D721Med (cell line): ENCODE data around the gene PXDC1.
"Not testable (repeated sequence)": the region's sequence is repeated elsewhere in the genome, so short reads cannot be mapped to it uniquely, and the experiment has no call there.

ENCODE experiments used
- DNase-seq: peaks from one replicate; pipeline ENCODE4 v3.0.0; 2011; ENCODE audit warnings: low spot score; ENCODE audit not compliant: insufficient read length
- FAIRE-seq: peaks from 2 replicates; lab custom pipeline; 2011; peaks lifted over from hg19 to GRCh38; lab: Jason Lieb, UNC
- TF ChIP-seq, protein P1 (sequence below): IDR thresholded peaks from 2 replicates; pipeline ENCODE4 v1.5.1; 2012; ENCODE audit warnings: mild to moderate bottlenecking, control low read depth; ENCODE audit not compliant: insufficient read depth; ENCODE audit errors: missing control alignments

Gene PXDC1

DNA sequence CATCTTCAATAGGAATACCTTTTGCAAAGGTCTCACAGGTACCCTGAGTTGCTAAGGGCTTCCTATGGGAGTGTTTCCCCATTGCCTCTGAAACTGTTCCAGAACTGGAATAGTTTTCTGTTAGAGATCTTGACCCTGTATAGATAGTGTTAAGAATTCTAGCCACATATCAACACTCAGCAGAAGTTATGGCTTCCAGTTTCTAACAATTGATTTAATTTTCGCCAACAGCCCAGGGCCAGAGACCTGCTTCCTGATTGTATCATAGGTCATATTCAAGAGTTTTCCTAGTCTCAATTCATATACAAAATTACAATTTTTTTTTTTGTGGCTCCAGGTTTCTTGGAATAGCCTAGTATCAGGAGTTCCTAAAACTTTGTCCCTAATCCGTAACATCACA, 61.0 kb downstream of the PXDC1 start:
- DNase-seq (no peak), FAIRE-seq (no peak)
- TF ChIP-seq, protein P1, sequence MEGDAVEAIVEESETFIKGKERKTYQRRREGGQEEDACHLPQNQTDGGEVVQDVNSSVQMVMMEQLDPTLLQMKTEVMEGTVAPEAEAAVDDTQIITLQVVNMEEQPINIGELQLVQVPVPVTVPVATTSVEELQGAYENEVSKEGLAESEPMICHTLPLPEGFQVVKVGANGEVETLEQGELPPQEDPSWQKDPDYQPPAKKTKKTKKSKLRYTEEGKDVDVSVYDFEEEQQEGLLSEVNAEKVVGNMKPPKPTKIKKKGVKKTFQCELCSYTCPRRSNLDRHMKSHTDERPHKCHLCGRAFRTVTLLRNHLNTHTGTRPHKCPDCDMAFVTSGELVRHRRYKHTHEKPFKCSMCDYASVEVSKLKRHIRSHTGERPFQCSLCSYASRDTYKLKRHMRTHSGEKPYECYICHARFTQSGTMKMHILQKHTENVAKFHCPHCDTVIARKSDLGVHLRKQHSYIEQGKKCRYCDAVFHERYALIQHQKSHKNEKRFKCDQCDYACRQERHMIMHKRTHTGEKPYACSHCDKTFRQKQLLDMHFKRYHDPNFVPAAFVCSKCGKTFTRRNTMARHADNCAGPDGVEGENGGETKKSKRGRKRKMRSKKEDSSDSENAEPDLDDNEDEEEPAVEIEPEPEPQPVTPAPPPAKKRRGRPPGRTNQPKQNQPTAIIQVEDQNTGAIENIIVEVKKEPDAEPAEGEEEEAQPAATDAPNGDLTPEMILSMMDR = no peak

DNA sequence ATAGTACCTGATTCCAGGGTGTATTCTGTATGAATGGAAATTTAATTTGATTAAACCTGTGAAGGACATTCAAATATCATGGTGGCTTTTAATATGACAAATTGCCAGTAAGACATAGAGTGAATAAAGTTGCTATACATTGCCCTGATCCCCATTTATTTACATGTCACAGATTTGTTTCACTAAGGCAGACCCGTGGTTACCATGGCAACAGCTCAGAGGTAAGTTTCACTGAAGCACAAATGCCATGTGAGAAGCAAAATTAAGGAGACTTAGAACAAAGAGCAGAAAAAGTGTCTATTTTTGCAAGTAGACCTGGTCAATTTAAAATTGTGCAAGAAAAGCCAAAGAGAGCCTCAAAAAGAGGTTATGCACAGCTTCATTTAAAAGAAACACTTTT, 63.7 kb downstream of the PXDC1 start:
- TF ChIP-seq, protein P1 = no peak
- FAIRE-seq (no peak), DNase-seq (no peak)

DNA sequence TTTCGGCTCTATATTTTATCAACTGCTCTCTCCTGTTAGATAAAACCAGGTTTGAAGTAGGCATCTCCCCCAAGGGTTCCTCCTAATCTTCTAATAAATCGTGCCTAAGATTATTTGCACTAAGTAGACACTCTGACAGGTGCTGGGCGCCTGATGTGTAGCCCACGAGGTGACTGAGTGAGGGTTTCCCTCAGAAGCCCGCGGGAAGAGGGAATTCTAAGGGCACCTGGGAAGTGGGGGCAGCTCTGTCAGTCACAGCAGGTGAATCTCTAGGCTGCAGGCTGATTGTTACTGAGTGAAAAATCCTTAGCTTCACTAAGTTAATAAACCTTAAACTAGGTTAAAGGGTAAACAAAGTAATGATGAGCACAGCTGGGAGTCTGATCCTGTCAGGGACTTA, 68.2 kb downstream of the PXDC1 start:
- FAIRE-seq (no peak), DNase-seq (no peak)
- TF ChIP-seq, protein P1 = no peak

DNA sequence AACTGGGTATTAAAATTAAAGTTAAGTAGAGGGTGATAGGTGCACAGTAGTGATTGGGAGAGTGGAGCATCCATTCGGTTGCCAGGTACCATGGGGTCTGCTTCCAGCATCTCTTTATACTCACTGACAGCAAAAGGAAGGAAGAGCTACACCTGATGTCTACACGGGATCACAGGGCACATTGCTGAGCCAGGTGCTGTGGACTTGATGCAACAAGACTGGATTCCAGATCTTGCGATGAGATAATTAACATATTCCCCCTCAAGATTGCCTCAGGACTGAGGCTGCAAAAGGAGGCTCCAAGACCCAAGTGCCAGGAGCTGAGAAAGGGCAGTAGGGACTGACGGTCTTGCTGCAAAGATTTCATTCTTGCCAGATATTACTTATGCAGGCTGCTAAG, 72.6 kb downstream of the PXDC1 start:
- no peak for DNase-seq
- TF ChIP-seq, protein P1 = no peak
- no peak for FAIRE-seq

DNA sequence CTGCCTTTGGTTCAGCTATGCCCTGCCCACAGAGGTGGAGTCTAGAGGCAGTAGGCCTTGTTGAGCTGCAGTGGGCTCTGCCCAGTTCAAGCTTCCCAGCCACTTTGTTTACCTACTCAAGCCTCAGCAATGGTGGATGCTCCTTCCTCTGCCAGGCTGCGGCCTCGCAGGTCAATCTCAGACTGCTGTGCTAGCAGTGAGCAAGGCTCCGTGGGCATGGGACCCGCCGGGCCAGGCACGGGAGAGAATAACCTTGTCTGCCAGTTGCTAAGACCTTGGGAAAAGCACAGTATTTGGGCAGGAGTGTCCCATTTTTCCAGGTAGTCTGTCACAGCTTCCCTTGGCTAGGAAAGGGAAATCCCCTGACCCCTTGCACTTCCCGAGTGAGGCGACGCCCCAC, 73.8 kb downstream of the PXDC1 start:
- DNase-seq, FAIRE-seq: not testable (repeated sequence)

DNA sequence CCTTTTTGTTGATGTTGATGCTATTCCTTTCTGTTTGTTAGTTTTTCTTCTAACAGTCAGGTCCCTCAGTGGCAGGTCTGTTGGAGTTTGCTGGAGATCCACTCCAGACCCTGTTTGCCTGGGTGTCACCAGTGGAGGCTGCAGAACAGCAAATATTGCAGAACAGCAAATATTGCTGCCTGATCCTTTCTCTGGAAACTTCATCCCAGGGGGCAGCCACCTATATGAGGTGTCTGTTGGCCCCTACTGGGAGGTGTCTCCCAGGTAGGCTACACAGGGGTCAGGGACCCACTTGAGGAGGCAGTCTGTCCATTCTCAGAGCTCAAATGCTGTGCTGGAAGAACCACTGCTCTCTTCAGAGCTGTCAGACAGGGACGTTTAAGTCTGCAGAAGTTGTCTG, 74.2 kb downstream of the PXDC1 start:
- not testable (repeated sequence) for FAIRE-seq, DNase-seq
